Renal cortex interstitium (tissue), 11 donors: ENCODE results near the gene MRPS5. TPM values are rescaled to one million over a fixed set of nuclear protein-coding genes. Genes with fewer than 3 reads are reported as not detected.
A peak's percentile ranks its signal among the peaks of the same experiment; 100 is the strongest.

ENCODE experiments used
- DNase-seq, 11 donors: peaks; one replicate each; pipeline ENCODE4 v3.0.0-alpha.2; 2013; ENCODE audit warnings: low read depth in 9 of 11, low spot score in 4 of 11; ENCODE audit errors: extremely low read depth in 1 of 11
- polyA plus RNA-seq, 3 donors: library from polyadenylated mRNA; unstranded; fragments of 120-200 nt; gene quantifications; one replicate each; pipeline ENCODE4 v1.2.1, GENCODE V29; 2013; ENCODE audit not compliant: insufficient read length in 3 of 3

Gene MRPS5
- polyA plus RNA-seq, 3 donors: 72.5 to 91.8 (median 73.3) TPM

DNA sequence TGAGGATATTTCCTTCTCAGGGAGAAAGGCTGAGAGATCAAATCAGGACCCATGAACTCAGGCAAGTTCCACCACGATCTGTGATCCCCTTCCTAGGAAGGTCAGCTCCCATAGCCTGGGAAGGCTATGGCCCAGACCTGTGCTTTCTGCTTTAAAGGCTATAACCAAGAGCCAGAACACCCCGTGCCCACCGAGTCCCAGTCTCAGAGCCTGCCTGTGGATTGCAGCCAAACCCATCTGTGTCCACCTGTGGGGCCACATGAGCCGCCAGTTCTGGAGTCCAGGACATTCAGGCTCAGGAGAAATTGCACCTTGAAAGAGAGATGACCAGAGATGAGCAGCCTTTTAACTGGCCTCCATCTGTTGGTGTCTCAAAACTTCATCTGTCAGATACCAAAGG, 49.2 kb downstream of the MRPS5 start:
- DNase-seq: no peak

DNA sequence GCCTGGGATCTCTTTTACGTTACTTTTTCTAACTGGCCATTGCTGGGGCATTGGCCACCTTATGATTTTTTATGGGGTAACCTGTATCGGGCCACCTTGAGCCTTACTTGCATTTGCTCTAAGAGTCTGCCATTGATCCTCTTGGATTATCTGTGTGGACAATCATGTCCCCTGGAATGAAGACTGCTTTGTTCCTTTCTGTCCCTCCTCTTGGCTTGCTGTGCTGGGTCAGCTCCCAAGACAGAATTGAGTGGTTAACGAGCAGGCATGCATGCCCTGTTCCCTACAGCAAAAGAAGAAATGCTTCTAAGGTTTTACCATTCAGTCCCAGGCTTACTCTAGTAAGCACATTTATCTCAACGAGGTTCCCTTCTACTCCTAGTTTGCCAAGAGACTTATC, 49.8 kb downstream of the MRPS5 start:
- no peak for DNase-seq

DNA sequence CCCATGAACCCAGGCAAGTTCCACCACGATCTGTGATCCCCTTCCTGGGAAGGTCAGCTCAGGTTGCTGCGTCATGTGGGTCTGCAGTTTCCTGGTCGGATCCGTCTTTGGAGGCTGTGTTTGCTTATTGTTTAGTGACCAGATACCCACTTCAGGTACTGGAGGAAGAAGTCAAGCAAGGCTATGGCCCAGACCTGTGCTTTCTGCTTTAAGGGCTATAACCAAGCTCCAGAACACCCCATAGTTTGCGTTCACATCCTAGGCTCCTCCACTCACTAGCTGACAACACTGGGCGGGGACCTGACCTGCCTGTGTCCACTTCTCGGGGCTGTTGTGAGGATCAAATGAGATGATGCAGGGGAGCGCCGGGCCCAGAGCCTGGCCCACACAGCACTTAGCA, 52.1 kb downstream of the MRPS5 start:
- no peak for DNase-seq

DNA sequence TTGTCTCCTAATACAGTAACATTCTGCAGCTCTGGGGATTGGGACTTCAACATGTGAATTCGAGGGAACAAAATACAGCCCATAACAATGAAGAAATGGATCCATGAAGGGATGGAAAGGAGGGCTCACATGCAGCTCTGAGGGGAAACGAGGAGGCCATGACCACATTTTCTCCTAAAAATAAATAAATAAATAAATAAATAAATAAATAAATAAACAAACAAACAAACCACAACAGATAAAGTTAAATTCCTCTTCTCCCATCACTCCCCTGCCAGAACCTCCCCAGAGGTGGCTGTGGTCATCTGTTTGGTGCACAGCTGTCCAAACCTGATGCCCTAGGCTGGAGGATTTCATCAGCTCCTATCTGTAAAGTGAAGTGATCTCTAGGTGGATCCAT, 53.4 kb downstream of the MRPS5 start:
- no peak for DNase-seq

DNA sequence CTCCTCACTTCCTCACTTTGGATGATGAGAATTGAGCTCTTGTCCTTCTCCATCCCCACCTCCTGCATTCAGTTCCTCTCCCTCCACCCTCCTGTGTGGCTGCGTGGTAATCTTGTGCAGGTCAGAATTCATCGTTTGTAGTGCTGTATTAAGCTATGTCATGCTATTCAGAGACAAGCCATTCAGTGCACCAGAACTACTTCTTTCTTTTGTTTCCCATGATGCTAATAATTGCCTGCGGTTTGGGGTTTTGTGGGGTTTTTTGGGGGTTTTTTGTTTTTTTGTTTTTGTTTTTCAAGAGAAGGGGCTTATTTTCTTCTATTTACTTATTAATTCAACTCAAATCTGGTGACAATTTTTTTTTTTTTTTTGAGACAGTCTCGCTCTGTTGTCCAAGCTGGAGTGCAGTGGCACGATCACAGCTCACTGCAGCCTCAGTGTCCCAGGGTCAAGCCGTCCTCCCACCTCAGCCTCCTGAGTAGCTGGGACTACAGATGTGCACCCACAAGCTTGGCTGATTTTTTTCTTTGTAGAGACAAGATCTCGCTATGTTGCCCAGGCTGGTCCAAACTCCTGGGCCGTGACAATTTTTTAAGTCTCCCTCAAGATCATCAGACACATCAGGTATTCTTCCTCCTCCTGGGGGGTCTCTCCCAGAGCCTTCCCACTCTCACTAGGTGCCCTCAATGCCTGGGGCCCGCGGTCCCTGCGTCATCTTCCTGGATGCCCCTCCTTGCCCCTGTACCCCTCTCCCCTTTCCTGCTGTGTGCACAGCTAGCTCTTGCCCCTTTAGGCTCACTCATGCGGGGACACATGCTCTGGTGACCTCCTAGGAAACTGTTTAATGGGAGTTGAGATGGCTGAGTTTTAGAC, 58.3 kb downstream of the MRPS5 start:
- DNase-seq: no peak

DNA sequence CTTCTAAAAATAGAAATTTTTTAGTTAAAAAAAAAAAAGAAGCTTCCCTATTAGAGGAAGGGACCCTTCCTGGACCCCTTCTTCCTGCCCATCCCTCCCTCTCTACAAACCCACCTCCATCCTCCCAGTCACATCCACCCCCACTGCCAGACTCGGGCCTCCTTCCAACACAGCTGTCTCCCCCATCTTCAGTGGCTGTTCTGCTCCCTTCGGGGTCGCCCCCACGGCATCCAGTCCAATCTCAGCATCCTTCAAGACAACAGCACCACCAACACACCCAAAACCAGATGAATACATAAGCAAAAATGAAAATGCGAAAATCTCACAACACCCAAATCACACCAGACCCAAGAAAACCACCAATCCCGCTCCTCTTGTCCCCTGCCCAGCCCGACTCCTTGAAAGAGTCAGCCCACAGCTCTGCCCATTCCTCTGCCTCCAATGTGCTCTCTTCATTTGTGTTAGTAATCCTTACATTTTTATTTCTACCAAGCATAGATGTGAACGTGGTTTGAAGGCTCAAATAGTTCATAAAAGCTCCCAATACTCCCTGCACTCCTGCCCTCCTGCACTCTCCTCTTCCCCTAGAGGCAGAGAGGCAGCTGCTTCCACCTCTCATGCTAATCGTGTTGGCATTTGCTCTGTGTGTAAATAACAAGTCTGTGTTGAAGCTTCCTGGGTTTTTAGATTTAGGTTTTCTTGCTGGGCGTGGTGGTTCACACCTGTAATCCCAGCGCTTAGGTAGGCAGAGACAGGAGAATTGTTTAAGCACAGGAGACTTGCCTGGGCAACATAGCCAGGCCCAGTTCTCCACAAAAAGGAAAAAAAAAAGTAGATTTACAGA, 59.1 kb downstream of the MRPS5 start:
- DNase-seq: no peak

DNA sequence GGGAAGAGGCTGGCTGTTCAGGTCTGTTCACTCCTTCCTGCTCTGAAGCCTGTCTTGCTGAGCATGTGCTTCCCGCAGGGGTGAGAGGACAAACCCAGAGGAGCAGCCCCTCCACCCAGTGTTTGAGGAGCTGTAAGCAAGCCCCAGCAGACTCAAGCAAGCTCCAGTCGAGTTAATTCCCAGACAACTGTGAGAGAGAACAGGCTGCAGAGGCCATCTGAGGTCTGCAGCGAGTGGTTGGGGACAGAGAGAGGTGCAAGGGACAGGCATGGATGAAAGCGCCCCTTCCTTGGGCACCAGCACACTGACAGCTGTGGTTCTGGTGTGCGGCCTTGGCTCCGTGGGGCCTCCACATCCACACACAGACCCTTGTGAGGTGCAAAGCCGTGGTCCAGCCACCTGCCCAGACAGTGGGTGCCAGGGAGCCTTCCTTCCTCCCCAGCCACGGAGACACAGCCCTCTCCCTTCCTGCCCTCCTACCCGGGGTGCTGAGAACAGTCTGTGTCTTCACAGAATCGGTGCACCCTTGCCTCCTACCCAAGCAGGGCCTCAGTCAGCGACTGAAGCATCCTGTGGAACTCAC, 59.9 kb downstream of the MRPS5 start:
- no peak for DNase-seq

DNA sequence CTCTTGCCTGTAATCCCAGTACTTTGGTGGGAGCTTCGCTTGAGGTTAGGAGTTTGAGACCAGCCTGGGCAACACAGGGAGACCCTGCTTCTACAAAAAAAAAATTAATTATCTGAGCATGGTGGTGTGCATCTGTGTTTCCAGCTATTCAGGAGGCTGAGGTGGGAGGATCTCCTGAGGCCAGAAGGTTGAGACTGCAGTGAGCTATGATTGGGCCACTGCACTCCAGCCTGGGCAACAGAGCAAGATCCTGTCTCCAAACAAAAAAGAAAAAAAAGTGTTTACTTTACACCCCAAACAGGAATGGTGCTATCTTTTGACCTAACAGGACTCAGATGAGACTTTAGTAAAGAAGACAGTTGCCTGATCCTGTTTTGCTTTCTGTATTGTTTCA, 60.5 kb downstream of the MRPS5 start:
- no peak for DNase-seq

DNA sequence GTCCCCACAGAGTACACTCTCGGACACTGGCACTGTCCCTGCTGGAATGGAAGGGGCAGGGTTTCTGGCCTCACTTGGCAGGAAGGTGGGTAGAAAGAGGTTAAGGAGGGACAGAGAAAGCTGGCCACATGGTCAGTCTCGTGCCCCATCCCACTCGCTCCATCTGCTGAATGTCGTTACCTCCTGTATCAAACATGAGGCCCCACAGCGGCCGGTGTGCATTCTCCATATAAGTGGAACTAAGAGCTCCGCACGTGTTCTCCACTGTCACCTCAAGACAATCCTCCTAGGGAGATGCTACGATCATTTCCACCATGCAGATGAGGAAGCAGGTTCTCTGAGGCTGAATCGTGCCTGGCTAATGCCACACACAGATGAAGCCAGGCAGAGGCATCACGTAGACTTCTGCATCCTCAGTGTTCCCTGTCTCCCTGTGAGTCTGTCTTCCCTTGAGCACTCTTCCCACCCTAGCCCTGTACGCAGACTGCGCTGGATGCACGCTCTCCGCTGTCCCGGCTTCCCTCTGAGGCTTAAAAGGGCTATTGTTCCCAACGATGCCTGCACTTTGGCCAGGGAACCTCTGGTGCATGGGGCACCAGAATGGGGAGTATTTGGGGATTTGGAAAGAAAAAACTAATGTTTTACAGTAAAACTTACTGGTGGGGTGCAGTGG, 61.0 kb downstream of the MRPS5 start:
- no peak for DNase-seq

DNA sequence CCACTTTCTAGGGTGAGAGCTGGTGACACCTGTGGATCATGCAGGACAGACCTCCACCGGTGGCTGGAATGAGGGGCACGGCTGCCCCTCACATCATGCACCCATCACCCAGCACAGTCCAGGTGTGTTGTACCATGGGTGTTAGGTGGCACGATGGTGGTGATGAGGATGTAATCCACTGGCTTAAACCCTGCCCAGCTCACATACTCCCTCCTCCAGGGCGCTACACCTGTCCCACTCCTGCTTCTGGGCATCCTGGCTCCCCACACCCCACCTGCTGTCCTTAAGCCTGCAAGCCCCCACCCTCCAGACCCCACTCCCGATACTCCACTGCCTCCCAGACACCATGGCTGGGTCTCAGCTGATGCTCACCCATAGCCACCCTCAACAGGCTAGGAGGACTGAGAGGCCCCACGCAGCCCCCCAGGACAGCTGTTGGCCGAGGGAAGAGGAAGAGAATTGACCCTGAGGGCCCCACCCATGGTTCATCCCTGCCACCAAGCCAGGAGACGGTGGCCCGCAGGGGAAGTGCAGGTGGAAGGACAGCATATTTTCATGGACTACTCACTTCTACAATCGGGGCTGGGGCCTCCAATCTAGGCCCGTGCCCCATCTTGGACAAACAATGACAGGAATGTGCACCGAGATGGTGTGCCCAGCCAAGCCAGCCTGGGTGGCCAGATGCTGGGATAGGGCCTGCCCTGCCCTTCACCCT, 61.8 kb downstream of the MRPS5 start:
- DNase-seq: no peak

DNA sequence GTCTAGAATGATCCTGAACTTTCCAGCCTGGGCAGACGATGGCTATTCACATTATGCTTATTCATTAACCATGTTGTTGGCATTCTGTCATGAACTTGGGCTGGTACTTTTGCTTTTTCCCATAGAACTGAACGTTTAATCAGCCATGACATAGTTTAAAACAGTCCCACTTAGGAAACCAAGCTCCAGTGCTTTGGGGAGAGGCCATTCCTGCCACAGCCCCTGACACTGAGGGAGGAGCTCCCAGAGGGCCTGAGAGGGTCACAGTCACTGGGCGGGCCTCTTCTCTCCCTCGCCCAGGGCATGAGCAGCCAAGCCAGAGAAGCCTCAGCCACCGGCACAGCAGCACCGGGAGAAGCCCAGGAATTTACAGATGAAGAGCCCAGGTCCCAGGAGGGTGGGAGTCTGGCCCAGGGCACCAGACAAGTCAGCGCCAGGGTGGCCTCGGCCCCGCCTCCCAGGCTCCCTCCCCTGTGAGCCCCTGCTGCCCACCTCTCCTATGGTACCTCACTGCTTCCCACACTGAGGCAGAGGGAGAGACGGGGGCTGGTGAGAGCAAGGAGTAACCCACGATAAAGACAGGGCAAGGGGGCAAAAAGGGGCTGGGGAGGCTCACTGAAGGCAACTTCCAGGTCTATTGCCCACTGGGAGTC, 62.5 kb downstream of the MRPS5 start:
- peak in 6 of 11 donors; percentile 45 to 79 (median 68) for DNase-seq

DNA sequence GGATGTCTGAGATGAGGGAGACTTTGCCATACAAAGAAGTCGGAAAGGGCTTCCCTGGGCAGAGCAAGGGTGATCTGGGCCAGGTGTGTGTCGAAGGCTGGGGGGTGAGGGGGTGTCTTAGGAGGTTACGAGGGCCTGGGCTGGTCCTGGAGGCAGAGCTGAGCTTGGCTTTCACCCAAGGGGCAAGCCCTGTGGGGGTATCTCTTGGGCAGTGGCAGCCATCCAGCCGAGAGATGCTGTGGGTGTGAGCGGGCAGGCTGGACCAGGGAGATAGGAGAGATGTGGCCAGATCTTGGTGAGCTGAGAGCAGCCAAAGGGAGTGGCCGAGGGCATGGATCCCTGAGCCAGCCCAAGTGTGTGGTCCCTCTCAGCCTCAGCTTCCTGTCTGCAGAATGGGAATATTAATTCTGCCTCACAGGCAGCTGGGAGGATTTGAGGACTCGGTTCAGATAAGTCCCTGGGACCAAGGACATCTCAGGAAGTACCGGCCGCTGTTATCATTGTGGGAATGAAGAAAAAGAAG, 63.1 kb downstream of the MRPS5 start:
- no peak for DNase-seq

DNA sequence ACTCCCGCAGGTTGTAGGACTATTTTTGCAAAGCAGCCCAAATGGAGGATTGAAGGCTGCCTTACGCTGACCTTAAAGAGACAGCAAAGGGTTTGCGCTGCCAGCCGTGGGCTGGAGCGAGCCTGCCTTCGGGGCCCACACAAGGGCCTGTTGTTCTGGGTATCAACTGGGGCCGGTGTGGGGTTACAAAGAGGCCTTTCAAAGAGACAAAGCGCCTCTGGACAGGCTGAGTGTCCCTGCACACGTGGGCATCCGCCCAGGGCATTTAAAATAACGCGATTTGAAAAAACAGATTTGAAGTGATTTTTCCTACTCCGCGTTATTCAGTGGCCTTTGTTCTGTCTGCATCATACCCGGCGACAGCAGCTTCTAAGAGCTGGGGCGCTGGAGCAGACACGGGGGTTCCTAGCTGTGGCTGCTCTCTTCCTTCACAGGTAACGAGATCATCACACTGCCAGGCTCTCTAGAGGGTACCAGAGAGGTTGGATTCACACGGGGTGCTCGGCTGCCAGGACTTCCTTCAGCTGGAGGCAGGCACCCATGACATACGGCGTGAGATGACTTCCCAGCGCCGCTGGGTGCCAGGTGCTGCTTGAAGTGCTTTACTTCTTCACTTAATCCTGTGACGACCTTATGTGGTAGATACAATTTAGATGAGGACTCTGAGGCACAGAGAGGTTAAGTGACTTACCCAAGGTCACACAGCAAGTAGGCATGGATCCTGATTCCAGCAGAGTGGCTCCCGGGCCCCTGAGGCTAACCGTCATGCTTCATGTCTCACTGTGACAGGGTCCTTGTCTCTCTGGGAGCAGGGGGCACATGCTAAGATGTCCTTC, 63.9 kb downstream of the MRPS5 start:
- no peak for DNase-seq

DNA sequence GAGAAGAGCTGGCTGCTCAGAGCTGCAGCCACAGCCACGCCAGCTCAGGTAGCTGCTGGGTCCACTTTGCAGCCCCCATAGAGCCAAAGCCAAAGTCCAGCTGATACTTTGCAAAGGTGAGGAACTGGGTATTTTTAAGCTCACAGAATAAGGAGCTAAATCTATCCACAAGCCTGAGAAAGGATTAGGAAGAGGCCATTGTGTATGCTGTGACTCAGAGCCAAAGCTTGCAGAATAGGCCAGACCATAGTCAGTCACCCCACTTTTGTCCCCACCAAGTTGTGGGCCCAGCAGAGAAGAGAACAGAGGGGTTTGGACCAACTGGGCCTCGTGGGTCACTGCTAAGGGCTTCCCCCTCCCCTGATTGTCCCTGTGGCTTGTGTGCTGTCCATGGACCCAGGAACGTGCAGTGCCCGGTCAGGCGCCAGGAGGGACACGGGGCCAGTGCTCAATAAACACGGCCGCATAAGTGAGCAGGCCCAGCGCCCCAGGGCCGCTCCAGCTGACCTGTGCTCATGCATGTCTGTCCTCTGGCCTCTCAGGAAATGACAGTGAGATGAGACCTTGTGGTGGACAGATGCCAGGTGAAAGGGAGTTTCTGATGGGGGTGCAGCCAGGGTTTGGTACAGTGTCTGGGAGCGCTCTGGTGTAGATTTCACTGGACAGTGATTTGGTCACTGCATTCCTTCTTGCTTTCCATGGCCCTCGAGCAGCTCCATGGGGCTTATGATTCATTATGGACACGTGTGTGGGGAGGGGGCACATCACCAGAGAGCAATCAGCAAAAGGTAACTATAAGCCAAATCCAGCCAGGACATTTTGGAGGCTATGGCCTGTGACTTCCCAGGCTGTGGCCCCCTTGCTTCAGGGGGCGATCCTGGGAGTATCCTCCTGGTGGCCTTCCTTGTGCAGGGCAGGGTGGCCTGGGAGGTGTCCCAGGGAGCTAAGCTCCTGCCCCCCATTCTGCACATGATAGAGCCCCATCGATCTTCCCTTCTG, 64.8 kb downstream of the MRPS5 start:
- no peak for DNase-seq

DNA sequence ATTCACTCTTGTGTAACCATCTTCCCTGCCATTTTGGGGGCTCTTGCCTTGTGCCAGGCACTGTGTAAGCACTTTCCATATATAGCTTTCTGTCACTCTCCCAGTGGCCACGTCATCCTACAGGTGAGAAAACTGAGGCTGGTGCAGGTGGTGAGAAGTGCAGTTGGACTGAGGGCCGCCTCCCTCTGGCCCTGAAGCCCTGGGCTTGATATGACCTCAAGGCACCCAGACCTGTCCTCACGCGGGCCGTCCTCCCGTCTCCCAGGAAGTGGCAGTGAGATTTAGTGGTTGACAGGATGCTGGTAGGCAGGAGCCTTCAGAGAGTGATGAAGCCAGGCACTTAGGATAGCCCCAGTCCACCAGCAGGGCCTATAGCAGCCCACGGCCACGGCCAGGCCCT, 65.6 kb downstream of the MRPS5 start:
- DNase-seq: no peak

DNA sequence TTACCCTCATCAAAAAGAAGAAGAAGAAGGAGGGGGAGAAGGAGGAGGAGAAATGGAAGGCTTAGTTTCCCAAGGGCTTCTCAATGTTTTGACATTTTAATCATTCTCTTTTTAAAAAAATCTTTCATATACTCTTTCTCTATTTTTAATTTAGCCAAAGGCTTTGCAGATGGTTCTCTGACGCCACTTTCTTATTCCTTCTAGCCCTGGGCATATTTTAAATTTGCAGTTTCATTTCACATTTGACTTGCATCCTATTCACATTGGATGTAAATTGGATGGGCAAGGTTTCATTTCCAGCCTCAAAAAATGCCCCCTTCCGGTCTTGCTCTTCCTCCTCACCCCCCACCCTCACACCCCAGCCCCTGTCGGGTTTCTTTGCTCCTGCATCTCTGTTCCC, 66.3 kb downstream of the MRPS5 start:
- DNase-seq: no peak
